ENCODE results near the gene FGFR2.
"Not testable (repeated sequence)": the region's sequence is repeated elsewhere in the genome, so short reads cannot be mapped to it uniquely, and the experiment has no call there.

FGFR2 gene

DNA sequence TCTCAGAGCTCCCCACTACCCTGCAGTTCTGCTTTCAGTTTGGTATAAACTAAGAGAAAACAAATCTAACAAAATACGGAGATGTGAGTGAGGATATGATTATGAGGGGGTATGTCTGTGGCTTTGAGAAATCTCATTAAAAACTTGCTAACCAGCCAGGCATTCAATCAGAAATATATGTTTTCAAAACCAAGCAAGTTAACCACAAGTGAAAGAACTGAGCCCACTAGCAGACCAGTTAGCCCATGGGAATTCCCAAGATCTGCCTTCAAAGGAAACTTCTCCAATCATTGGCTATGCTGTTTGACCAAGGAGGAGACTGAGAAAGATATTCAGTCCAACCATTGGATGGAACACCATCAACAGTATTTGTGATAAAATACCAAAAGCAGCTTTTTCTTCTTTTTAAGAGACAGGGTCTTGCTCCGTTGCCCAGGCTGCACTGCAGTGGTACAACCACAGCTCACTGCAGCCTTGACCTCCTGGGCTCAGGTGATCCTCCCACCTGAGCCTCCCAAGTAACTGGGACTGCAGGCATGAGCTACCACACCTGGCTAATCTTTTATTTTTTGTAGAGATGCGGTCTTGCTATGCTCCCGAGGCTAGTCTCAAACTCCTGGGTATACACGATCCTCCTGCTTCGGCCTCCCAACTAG is 41.2 kb downstream of the FGFR2 start:
- no peaks in the 10 kb centered on the region for H3K36me3 ChIP-seq (ENCODE audit: control insufficient read depth in 2 of 2, insufficient read depth in 2 of 2, low read length in 2 of 2)

DNA sequence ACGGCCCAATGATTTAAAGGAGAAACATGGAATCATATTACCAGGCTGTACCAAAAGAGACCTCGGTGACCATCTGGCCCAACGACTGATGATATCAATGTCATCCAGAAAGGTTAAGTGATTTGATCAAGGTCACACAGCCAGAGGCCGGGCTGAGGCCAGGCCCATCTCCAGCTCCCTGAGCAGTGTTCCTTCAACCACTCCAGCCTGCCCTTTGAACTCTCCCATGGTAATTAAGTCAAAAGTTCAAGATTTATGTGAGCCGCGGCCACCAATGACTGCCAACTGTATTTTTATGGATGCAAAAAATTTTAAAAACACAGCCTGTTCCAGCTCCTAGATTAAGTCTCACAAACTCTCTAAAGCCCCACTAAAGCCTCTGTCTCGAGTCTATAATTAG is 41.8 kb downstream of the FGFR2 start:
- Histone ChIP-seq H3K9me3 (ENCODE audit: control insufficient read depth in 2 of 2, low read length in 2 of 2) (no peaks in the 10 kb centered on the region), H3K27ac (ENCODE audit: low read depth in 2 of 2, low read length in 2 of 2) (no peak overlapping the region), H3K36me3 (ENCODE audit: control insufficient read depth in 2 of 2, insufficient read depth in 2 of 2, low read length in 2 of 2) (no peaks in the 10 kb centered on the region), H3K4me3 (ENCODE audit: low read length in 2 of 2) (no peak overlapping the region), H3K9ac (ENCODE audit: low read depth in 1 of 2, low read length in 2 of 2) (no peak overlapping the region), H3K27me3 (ENCODE audit: control insufficient read depth in 2 of 2, insufficient read depth in 2 of 2, low read length in 2 of 2) (no peaks in the 10 kb centered on the region), H3K4me1 (ENCODE audit: control insufficient read depth in 2 of 2, insufficient read depth in 2 of 2, low read length in 2 of 2) (peaks cover 4 to 7% of the 10 kb centered on the region in 2 donors)

More for the DNA sequence above, 41.2 kb downstream of the FGFR2 start:
- Histone ChIP-seq H3K27ac (ENCODE audit: low read depth in 2 of 2, low read length in 2 of 2) (no peak overlapping the region), H3K4me3 (ENCODE audit: low read length in 2 of 2) (no peak overlapping the region), H3K4me1 (ENCODE audit: control insufficient read depth in 2 of 2, insufficient read depth in 2 of 2, low read length in 2 of 2) (peaks cover 4 to 7% of the 10 kb centered on the region in 2 donors), H3K9me3 (ENCODE audit: control insufficient read depth in 2 of 2, low read length in 2 of 2) (no peaks in the 10 kb centered on the region), H3K9ac (ENCODE audit: low read depth in 1 of 2, low read length in 2 of 2) (no peak overlapping the region), H3K27me3 (ENCODE audit: control insufficient read depth in 2 of 2, insufficient read depth in 2 of 2, low read length in 2 of 2) (no peaks in the 10 kb centered on the region)

DNA sequence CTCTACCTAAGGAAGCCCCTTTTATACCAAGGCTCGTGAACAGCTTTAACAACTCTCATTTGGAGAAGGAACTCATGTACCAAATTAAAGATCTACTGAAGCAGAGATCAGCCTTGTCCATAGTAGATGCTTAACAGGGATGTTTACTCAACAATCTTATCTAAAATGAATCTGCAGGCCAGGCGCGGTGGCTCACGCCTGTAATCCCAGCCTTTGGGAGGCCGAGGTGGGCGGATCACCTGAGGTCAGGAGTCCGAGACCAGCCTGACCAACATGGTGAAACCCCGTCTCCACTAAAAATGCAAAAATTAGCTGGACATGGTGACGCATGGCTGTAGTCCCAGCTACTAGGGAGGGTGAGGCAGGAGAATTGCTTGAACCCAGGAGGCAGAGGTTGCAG is 43.3 kb downstream of the FGFR2 start:
- not testable (repeated sequence) for H3K27ac ChIP-seq (ENCODE audit: low read depth in 2 of 2, low read length in 2 of 2); H3K4me3 ChIP-seq (ENCODE audit: low read length in 2 of 2); H3K4me1 ChIP-seq (ENCODE audit: control insufficient read depth in 2 of 2, insufficient read depth in 2 of 2, low read length in 2 of 2); H3K9ac ChIP-seq (ENCODE audit: low read depth in 1 of 2, low read length in 2 of 2); H3K9me3 ChIP-seq (ENCODE audit: control insufficient read depth in 2 of 2, low read length in 2 of 2); H3K36me3 ChIP-seq (ENCODE audit: control insufficient read depth in 2 of 2, insufficient read depth in 2 of 2, low read length in 2 of 2); H3K27me3 ChIP-seq (ENCODE audit: control insufficient read depth in 2 of 2, insufficient read depth in 2 of 2, low read length in 2 of 2)

DNA sequence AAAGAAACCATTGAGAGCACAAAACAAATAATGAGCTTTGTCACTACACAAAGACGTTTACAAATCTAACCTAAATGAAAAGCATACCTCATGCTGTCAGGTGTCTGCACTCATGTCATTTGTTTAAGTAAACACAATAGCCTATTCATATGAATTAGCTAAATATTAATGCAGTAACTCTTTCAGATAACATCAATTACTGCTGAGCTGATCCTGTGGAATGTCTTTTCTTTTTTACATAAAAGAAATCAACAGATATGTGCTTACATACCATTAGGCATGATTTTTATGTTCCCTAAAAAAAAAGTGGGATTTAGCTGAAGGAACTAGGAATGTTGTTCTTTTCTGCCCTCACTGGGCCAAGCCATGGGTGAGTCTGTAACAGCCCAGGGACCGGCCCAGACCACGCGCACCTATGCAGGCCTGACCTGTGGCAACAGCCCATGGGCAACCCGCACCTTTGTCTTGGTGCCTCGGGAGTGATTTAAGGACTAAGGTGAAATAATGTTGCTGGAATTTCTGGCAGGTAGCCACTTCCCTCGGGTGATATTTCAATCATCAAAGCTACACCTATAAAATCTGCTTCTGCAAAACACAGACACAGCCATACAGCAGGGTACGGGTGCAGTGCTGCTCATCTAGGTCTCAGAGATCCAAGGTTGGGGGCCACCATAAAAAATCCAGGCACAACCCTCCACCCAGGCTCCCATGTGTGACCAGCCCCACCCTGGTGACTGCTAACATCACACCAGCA is 44.6 kb downstream of the FGFR2 start:
- H3K36me3 ChIP-seq (ENCODE audit: control insufficient read depth in 2 of 2, insufficient read depth in 2 of 2, low read length in 2 of 2): peaks cover 5 to 14% of the 10 kb centered on the region in 2 donors
- no peaks in the 10 kb centered on the region for H3K9me3 ChIP-seq (ENCODE audit: control insufficient read depth in 2 of 2, low read length in 2 of 2)
- peaks cover 4 to 7% of the 10 kb centered on the region in 2 donors for H3K4me1 ChIP-seq (ENCODE audit: control insufficient read depth in 2 of 2, insufficient read depth in 2 of 2, low read length in 2 of 2)
- no peak overlapping the region for H3K4me3 ChIP-seq (ENCODE audit: low read length in 2 of 2)
- H3K27ac ChIP-seq (ENCODE audit: low read depth in 2 of 2, low read length in 2 of 2): no peak overlapping the region
- H3K9ac ChIP-seq (ENCODE audit: low read depth in 1 of 2, low read length in 2 of 2): no peak overlapping the region
- H3K27me3 ChIP-seq (ENCODE audit: control insufficient read depth in 2 of 2, insufficient read depth in 2 of 2, low read length in 2 of 2): no peaks in the 10 kb centered on the region

DNA sequence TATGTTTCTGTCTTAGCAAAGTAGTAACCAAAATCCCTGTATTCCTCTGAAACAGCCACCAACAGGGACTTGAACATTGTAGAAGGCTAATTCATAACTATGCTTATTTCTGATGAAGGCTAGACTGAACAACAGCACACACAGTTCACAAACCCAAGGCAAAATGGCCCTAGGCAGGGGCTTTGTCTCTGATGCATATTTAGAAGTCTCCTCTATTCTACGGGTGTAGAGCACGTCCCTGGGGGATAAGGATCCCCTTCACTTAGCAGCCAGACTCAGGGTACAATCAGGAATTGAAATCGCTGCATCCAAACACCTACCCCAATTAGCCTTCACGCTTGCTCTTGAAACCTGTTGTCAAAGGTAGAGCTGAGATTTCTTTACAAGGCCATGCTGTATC is 45.5 kb downstream of the FGFR2 start:
- Histone ChIP-seq H3K27ac (ENCODE audit: low read depth in 2 of 2, low read length in 2 of 2) (no peak overlapping the region), H3K27me3 (ENCODE audit: control insufficient read depth in 2 of 2, insufficient read depth in 2 of 2, low read length in 2 of 2) (no peaks in the 10 kb centered on the region), H3K4me1 (ENCODE audit: control insufficient read depth in 2 of 2, insufficient read depth in 2 of 2, low read length in 2 of 2) (peaks cover 4 to 7% of the 10 kb centered on the region in 2 donors), H3K9ac (ENCODE audit: low read depth in 1 of 2, low read length in 2 of 2) (no peak overlapping the region), H3K9me3 (ENCODE audit: control insufficient read depth in 2 of 2, low read length in 2 of 2) (no peaks in the 10 kb centered on the region), H3K36me3 (ENCODE audit: control insufficient read depth in 2 of 2, insufficient read depth in 2 of 2, low read length in 2 of 2) (peaks cover 5 to 16% of the 10 kb centered on the region in 2 donors), H3K4me3 (ENCODE audit: low read length in 2 of 2) (no peak overlapping the region)

DNA sequence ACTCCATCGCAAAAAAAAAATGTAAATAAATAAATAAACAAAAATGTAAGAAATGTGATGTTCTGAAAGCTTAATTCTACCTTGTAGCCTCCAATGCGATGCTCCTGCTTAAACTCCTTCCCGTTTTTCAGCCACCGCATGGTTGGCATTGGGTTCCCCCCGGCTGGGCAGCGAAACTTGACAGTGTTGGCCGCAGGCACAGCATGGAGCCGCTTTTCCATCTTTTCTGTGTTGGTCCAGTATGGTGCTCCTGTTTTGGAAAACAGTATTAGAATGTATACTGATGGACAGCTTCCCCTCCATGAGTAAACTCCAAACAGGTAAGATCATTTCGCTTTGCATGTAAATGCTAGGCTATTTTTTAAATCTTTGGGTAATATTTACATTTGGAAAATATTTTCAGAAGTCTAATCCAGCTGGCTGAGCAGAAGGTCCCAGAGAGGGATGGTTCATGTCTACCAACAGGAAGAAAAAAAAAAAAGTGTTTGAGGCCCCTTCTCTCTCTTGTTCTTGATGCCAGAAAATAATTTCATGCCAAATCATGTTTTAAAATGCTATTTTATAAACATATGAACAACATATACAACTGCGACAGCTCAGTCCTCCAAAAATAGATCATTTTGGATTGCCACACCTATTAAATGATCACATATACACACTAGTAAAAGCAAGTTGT is 46.9 kb downstream of the FGFR2 start:
- no peak overlapping the region for H3K27ac ChIP-seq (ENCODE audit: low read depth in 2 of 2, low read length in 2 of 2)
- no peak overlapping the region for H3K4me3 ChIP-seq (ENCODE audit: low read length in 2 of 2)
- no peak overlapping the region for H3K9ac ChIP-seq (ENCODE audit: low read depth in 1 of 2, low read length in 2 of 2)
- H3K36me3 ChIP-seq (ENCODE audit: control insufficient read depth in 2 of 2, insufficient read depth in 2 of 2, low read length in 2 of 2): peaks cover 5 to 17% of the 10 kb centered on the region in 2 donors
- no peaks in the 10 kb centered on the region for H3K9me3 ChIP-seq (ENCODE audit: control insufficient read depth in 2 of 2, low read length in 2 of 2)
- H3K27me3 ChIP-seq (ENCODE audit: control insufficient read depth in 2 of 2, insufficient read depth in 2 of 2, low read length in 2 of 2): no peaks in the 10 kb centered on the region
- peaks cover 4% of the 10 kb centered on the region in 2 donors for H3K4me1 ChIP-seq (ENCODE audit: control insufficient read depth in 2 of 2, insufficient read depth in 2 of 2, low read length in 2 of 2)

DNA sequence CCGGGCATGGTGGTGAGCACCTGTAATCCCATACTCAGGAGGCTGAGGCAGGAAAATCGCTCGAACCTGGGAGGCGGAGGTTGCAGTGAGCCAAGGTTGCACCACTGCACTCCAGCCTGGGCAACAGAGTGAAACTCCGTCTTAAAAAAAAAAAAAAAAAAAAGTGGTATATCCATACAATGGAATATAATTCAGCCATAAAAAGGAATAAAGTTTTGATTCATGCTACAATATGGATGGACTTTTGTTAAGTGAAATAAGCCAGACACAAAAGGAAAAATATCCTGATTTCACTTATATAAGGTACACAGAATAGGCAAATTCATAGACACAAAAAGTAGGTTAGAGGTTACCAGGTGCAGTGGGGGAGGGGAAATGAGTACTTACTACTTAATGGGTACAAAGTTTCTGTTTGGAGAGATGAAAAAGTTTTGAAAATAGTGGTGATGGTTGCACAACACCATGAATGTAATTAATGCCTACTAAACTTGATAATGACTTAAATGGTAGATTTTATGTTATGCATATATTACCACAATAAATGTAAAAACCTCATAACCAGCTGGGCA is 53.9 kb downstream of the FGFR2 start:
- H3K4me3 ChIP-seq (ENCODE audit: low read length in 2 of 2): no peak overlapping the region
- no peaks in the 10 kb centered on the region for H3K4me1 ChIP-seq (ENCODE audit: control insufficient read depth in 2 of 2, insufficient read depth in 2 of 2, low read length in 2 of 2)
- no peak overlapping the region for H3K27ac ChIP-seq (ENCODE audit: low read depth in 2 of 2, low read length in 2 of 2)
- H3K36me3 ChIP-seq (ENCODE audit: control insufficient read depth in 2 of 2, insufficient read depth in 2 of 2, low read length in 2 of 2): peaks cover 0 to 13% of the 10 kb centered on the region in 2 donors
- H3K9ac ChIP-seq (ENCODE audit: low read depth in 1 of 2, low read length in 2 of 2): no peak overlapping the region
- no peaks in the 10 kb centered on the region for H3K27me3 ChIP-seq (ENCODE audit: control insufficient read depth in 2 of 2, insufficient read depth in 2 of 2, low read length in 2 of 2)
- H3K9me3 ChIP-seq (ENCODE audit: control insufficient read depth in 2 of 2, low read length in 2 of 2): no peaks in the 10 kb centered on the region

DNA sequence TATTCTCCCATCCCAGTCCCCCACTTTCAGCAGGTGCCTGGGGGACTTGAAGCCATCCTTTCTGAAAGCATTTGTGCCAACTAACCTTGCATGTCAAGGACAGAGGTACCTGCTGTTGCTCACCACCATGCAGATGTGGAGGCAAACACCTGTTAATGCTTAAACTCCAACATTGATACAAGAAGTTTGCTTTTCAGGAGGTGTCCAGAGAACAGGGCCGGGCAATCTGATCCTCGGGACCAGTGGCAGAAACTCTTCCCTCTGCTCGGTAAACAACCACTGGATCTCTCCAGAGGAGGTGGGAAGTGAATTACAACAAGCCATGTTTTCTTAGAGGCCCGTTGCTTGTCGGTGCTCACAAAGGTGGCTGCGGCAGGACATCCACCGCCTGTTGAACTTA is 54.7 kb downstream of the FGFR2 start:
- H3K27ac ChIP-seq (ENCODE audit: low read depth in 2 of 2, low read length in 2 of 2): no peak overlapping the region
- H3K9ac ChIP-seq (ENCODE audit: low read depth in 1 of 2, low read length in 2 of 2): no peak overlapping the region
- no peaks in the 10 kb centered on the region for H3K4me1 ChIP-seq (ENCODE audit: control insufficient read depth in 2 of 2, insufficient read depth in 2 of 2, low read length in 2 of 2)
- H3K36me3 ChIP-seq (ENCODE audit: control insufficient read depth in 2 of 2, insufficient read depth in 2 of 2, low read length in 2 of 2): peaks cover under 1 to 9% of the 10 kb centered on the region in 2 donors
- H3K4me3 ChIP-seq (ENCODE audit: low read length in 2 of 2): no peak overlapping the region
- H3K27me3 ChIP-seq (ENCODE audit: control insufficient read depth in 2 of 2, insufficient read depth in 2 of 2, low read length in 2 of 2): no peaks in the 10 kb centered on the region
- H3K9me3 ChIP-seq (ENCODE audit: control insufficient read depth in 2 of 2, low read length in 2 of 2): no peaks in the 10 kb centered on the region

DNA sequence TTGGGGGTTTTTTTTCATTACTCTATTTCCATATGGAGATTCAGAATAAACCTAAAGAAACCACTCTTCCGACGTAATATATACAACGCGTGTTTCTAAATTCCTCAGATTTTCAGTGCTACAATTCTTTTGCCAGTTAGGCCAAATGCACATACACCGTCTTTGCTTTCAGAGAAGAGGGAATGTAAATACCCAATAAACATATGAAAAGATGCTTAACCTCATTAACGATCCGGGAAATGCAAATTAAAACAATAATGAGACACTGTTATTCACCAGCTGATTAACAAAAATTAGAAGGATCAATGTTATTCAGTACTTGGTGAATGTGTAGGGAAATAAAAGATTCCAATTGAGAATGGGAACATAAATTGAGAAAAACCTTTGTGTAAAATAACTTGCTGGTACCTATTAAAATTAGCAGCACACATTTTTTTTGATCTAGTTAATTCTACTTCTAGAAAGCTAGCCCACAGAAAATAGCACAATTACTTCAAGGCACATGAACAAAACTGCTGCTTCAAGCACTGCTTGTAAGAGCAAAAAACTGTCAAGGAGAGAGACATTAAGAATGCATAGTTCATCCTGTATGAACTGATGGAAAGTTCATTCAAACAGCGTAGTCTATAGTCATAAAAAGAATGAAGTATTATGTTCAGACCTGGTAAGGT is 56.7 kb downstream of the FGFR2 start:
- Histone ChIP-seq H3K27me3 (ENCODE audit: control insufficient read depth in 2 of 2, insufficient read depth in 2 of 2, low read length in 2 of 2) (no peaks in the 10 kb centered on the region), H3K27ac (ENCODE audit: low read depth in 2 of 2, low read length in 2 of 2) (no peak overlapping the region), H3K4me3 (ENCODE audit: low read length in 2 of 2) (no peak overlapping the region), H3K9ac (ENCODE audit: low read depth in 1 of 2, low read length in 2 of 2) (no peak overlapping the region), H3K36me3 (ENCODE audit: control insufficient read depth in 2 of 2, insufficient read depth in 2 of 2, low read length in 2 of 2) (peaks cover 6 to 8% of the 10 kb centered on the region in 2 donors), H3K4me1 (ENCODE audit: control insufficient read depth in 2 of 2, insufficient read depth in 2 of 2, low read length in 2 of 2) (no peaks in the 10 kb centered on the region), H3K9me3 (ENCODE audit: control insufficient read depth in 2 of 2, low read length in 2 of 2) (no peaks in the 10 kb centered on the region)
